Stimulated activated effector memory CD8-positive, alpha-beta T cell treated with anti-CD3 and anti-CD28 coated beads, Interleukin-12 subunit alpha, Interleukin-12 subunit beta, amount 100 ng/mL, for 72 hours (primary cell): ENCODE results near the gene TGM1.

Source experiments
- ATAC-seq: fragments of 150-1000 bp; cut with Tn5 transposase; 2 replicates; pipeline ENCODE4 v1.10.0; 2021
- DNase-seq, 2 donors: peaks; one replicate each; pipeline ENCODE4 v3.0.0; 2021 to 2022; ENCODE audit warnings: low spot score in 2 of 2
- H3K27ac Mint-ChIP-seq: one replicate; pipeline ENCODE4 v1.8.0; 2022; ENCODE audit warnings: mild to moderate bottlenecking, mixed read lengths
- H3K36me3 Mint-ChIP-seq: one replicate; pipeline ENCODE4 v1.8.0; 2022; ENCODE audit warnings: mild to moderate bottlenecking, mixed read lengths
- H3K4me1 Mint-ChIP-seq: one replicate; pipeline ENCODE4 v1.8.0; 2022; ENCODE audit warnings: mixed read lengths
- H3K4me3 Mint-ChIP-seq: one replicate; pipeline ENCODE4 v1.8.0; 2022; ENCODE audit warnings: mild to moderate bottlenecking, mixed read lengths
- H3K9me3 Mint-ChIP-seq: one replicate; pipeline ENCODE4 v1.8.0; 2022; ENCODE audit warnings: mixed read lengths

The TGM1 gene

GRCh38 chr14:24262821-24263733 is at the start of gene TGM1:
TGM1 (minus strand) TSS chr14:24263177; CDS start chr14:24262352, 825 bp downstream.
- Mint-ChIP-seq H3K36me3 (peaks cover 8% of the 10 kb centered on the region), H3K27ac (peak within 1 kb of the TSS; percentile 68), H3K9me3 (no peaks in the 10 kb centered on the region), H3K4me3 (no peak within 1 kb of the TSS), H3K4me1 (peaks cover 14% of the 10 kb centered on the region)
- no peak for DNase-seq
- ATAC-seq = peak; percentile 11

DNA sequence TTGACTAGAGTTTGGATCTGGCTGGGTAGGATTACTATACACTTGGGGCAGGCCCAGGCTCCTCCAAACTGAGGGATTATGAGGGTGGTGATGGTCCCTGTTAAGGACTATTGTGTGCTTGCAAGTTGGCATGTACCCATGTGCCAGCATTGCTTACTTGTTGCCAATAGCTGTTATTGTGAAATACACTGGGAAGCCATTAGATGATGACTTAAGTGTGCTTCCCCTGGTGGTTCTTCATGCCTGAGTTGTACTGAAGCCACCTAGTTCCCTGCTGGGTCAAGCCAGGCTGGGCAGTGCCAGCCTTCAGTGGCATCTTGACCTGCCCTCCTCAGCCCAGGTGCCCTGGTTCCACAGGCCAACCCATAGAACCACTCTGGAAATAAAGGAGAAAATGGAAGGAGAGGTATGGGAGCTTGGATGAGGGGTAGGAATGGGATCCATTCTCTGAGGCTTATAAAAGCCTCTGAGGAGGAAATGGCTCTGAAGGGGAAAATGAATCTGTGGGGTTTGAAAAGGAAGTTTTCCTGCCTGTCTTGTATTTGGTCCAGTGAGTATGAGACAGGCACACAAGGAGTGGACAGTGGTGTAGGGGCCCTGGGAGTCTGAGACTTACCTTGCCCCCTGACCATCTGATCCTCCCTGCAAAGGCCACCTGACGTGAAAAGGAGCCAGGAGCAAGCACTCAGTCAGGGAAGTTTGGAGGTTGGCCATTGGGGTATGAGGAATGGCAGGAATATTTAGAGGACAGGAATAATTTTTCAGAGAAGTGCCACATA is 49.0 kb upstream of the TGM1 start:
- DNase-seq = no peak
- H3K9me3 Mint-ChIP-seq = no peaks in the 10 kb centered on the region
- H3K4me3 Mint-ChIP-seq = peak overlapping the region; percentile 80
- peaks cover 78% of the 10 kb centered on the region for H3K4me1 Mint-ChIP-seq
- H3K27ac Mint-ChIP-seq = peak overlapping the region; percentile 92
- peaks cover 32% of the 10 kb centered on the region for H3K36me3 Mint-ChIP-seq
- no peak for ATAC-seq

DNA sequence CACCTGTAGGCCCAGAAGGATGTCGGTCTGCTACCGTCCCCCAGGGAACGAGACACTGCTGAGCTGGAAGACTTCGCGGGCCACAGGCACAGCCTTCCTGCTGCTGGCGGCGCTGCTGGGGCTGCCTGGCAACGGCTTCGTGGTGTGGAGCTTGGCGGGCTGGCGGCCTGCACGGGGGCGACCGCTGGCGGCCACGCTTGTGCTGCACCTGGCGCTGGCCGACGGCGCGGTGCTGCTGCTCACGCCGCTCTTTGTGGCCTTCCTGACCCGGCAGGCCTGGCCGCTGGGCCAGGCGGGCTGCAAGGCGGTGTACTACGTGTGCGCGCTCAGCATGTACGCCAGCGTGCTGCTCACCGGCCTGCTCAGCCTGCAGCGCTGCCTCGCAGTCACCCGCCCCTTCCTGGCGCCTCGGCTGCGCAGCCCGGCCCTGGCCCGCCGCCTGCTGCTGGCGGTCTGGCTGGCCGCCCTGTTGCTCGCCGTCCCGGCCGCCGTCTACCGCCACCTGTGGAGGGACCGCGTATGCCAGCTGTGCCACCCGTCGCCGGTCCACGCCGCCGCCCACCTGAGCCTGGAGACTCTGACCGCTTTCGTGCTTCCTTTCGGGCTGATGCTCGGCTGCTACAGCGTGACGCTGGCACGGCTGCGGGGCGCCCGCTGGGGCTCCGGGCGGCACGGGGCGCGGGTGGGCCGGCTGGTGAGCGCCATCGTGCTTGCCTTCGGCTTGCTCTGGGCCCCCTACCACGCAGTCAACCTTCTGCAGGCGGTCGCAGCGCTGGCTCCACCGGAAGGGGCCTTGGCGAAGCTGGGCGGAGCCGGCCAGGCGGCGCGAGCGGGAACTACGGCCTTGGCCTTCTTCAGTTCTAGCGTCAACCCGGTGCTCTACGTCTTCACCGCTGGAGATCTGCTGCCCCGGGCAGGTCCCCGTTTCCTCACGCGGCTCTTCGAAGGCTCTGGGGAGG is 47.9 kb upstream of the TGM1 start, which contains the start of gene LTB4R:
Gene LTB4R (plus strand): TSS at position 857 of the 959 bp plus-strand sequence. CDS start 4,150 bp downstream, outside the sequence.
- Mint-ChIP-seq H3K4me1 (peaks cover 77% of the 10 kb centered on the region), H3K4me3 (peak within 1 kb of the TSS; percentile 80), H3K27ac (peak within 1 kb of the TSS; percentile 92), H3K9me3 (no peaks in the 10 kb centered on the region), H3K36me3 (peaks cover 43% of the 10 kb centered on the region)
- ATAC-seq = peak; percentile 89
- DNase-seq = peak; percentile 56 to 85

GRCh38 chr14:24310265-24310645 is 47.3 kb upstream of the TGM1 start:
- no peak for DNase-seq
- Mint-ChIP-seq H3K27ac (peak overlapping the region; percentile 84), H3K4me1 (peaks cover 71% of the 10 kb centered on the region), H3K9me3 (no peaks in the 10 kb centered on the region), H3K4me3 (peak overlapping the region; percentile 80), H3K36me3 (peaks cover 50% of the 10 kb centered on the region)
- ATAC-seq = no peak

DNA sequence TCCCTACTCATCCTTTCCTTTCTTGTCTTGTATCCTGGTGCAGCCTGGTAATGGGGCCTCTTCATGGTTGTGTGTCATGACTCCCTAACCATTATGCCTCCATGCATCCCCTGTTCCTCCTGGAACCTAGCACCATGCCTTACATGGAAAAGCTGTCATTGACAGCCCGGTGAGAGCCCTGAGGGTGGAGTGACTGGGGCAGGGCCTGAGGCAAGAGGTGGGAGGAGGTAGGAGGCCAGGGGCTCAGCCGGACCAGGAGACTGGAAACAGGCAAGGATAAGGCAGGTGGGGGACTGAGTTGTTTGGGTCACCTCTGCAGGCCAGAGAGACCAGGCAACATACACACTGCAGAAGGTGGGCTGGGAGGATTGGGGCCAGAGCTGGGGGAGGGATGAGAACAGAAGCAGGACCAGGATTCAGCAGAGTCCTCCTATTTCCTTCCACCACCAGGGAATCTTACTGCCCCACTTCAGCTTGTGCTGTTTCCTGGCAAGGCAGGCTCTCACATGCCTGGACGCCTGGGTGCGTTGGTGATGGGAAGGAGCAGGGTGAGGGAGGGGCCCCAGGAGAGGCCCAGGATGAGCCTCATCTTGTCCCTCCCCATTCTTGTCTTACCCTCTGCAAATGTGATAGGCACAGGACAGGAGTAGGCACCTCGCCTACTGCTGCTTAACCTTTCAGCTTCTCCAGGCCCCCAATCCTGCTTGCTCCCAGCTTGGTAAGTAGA is 46.7 kb upstream of the TGM1 start, which contains the start of gene LTB4R2:
Gene LTB4R2 (plus strand): TSS at position 603 of the 727 bp plus-strand sequence. CDS start 525 bp downstream, outside the sequence.
- H3K4me1 Mint-ChIP-seq = peaks cover 72% of the 10 kb centered on the region
- ATAC-seq = no peak
- peaks cover 55% of the 10 kb centered on the region for H3K36me3 Mint-ChIP-seq
- H3K9me3 Mint-ChIP-seq = no peaks in the 10 kb centered on the region
- DNase-seq = no peak
- peak within 1 kb of the TSS; percentile 80 for H3K4me3 Mint-ChIP-seq
- H3K27ac Mint-ChIP-seq = peak within 1 kb of the TSS; percentile 84

DNA sequence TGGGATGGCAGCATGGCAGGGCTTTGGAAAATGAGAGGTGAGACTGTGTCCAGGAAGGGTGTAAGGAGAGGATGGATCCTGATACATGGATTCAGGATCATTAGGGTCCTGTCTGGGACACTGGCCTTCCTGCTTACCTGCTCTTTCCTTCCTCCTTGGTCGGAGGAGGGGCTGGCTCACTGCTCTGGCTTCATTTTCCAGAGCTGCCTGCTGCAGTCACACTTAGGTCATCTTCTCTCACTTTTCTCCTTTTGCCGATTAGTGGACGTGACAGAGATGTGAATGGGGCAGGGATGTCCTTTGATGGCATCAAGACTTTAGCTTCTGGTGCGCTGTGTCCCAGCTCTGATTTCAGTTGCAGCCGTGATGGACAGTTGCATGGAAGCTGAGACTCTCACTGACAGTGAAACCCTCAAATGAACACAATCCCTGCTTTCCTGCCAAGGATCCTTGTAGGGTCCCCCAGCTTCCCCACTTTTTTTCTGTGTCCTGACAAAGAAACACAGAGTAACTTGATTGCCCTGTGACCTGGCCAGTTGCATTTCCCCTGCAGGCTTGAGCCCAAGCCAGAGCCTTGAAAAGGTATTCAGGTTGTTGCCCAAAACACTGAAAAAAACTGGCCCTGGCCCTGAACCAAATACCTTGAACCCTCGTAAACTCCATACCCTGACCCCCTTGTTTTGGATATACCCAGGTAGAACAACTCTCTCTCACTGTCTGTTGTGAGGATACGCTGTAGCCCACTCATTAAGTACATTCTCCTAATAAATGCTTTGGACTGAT is 45.6 kb upstream of the TGM1 start:
- no peak for ATAC-seq
- Mint-ChIP-seq H3K27ac (peak overlapping the region; percentile 84), H3K36me3 (peaks cover 67% of the 10 kb centered on the region), H3K4me1 (peaks cover 60% of the 10 kb centered on the region), H3K9me3 (no peaks in the 10 kb centered on the region), H3K4me3 (peak overlapping the region; percentile 13)
- no peak for DNase-seq

- Mint-ChIP-seq H3K4me1 (peaks cover 53% of the 10 kb centered on the region), H3K27ac (peak within 1 kb of the TSS; percentile 84), H3K36me3 (peaks cover 75% of the 10 kb centered on the region), H3K9me3 (no peaks in the 10 kb centered on the region), H3K4me3 (peak within 1 kb of the TSS; percentile 13)
- ATAC-seq (no peak), DNase-seq (peak in 1 of 2 donors; percentile 76)
Observed at GRCh38 chr14:24307575-24308341, 44.8 kb upstream of the TGM1 start, which contains the start of gene CIDEB. CIDEB (minus strand) TSS chr14:24307977; CDS start chr14:24307858, 119 bp downstream.

DNA sequence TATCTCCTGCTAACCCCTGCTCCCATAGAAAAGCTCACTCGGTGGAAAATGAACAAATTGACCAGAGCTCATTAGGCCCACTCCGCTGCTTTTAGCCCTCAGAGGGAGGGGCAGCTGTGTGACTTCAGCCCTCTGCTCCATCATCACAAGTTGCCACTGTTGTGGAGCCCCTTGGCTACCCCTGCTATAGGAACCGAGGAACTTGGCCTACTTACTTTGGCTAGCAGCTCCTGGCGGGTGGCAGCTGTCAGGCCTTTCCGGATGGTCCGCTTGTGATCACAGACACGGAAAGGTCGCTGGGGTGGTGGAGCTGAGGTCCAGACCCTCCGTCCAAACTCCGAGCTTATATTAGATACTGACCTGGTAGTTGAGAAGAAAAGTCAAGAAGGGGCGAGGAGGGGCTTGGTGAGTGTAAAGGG is 44.2 kb upstream of the TGM1 start:
- DNase-seq = no peak
- Mint-ChIP-seq H3K27ac (peak overlapping the region; percentile 69), H3K4me3 (no peak overlapping the region), H3K4me1 (peaks cover 49% of the 10 kb centered on the region), H3K36me3 (peaks cover 77% of the 10 kb centered on the region), H3K9me3 (no peaks in the 10 kb centered on the region)
- ATAC-seq = no peak

DNA sequence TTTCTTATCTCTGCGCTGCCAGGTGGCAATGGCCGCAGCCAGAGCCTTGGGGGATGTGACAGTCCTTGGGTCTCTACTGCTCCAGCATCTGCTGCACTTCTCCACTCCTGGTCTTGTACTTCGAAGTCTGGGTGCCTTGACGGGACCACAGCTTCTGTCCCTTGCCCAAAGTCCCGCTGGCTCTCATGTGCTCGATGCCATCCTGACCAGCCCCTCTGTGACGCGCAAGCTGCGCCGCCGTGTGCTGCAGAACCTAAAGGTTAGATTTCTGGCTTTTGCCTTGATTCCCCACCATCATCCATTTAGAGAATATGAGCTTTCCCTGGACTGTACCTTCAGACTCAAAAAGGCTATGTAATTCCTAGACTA is 41.0 kb upstream of the TGM1 start:
- H3K4me3 Mint-ChIP-seq = no peak overlapping the region
- peaks cover 48% of the 10 kb centered on the region for H3K4me1 Mint-ChIP-seq
- ATAC-seq (no peak), DNase-seq (no peak)
- H3K27ac Mint-ChIP-seq = no peak overlapping the region
- no peaks in the 10 kb centered on the region for H3K9me3 Mint-ChIP-seq
- H3K36me3 Mint-ChIP-seq = peaks cover 92% of the 10 kb centered on the region

DNA sequence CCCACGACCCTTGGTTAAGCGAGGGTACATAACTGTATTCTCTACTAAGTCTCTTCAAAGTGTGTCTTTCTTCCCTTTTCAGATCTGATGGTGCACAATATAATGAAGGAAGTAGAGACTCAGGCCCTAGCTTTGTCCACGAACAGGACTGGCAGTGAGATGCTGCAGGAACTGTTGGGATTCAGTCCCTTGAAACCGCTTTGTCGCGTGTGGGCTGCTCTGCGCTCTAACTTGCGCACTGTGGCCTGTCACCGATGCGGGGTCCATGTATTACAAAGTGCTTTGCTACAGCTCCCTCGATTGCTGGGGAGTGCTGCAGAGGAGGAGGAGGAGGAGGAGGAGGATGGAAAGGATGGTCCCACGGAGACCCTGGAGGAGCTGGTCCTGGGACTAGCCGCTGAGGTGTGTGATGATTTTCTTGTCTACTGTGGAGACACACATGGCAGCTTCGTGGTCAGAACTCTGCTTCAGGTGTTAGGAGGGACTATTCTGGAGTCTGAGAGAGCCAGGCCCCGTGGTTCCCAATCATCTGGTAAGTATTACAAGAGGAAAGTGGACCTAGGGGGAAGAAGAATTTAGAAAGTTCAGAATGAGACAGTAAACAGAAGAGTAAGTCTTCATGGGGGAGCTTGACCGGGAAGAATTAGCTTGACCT is 37.5 kb upstream of the TGM1 start:
- peaks cover 76% of the 10 kb centered on the region for H3K36me3 Mint-ChIP-seq
- no peak for DNase-seq
- H3K27ac Mint-ChIP-seq = peak overlapping the region; percentile 91
- H3K9me3 Mint-ChIP-seq = no peaks in the 10 kb centered on the region
- ATAC-seq = no peak
- H3K4me3 Mint-ChIP-seq = peak overlapping the region; percentile 87
- H3K4me1 Mint-ChIP-seq = peaks cover 59% of the 10 kb centered on the region

DNA sequence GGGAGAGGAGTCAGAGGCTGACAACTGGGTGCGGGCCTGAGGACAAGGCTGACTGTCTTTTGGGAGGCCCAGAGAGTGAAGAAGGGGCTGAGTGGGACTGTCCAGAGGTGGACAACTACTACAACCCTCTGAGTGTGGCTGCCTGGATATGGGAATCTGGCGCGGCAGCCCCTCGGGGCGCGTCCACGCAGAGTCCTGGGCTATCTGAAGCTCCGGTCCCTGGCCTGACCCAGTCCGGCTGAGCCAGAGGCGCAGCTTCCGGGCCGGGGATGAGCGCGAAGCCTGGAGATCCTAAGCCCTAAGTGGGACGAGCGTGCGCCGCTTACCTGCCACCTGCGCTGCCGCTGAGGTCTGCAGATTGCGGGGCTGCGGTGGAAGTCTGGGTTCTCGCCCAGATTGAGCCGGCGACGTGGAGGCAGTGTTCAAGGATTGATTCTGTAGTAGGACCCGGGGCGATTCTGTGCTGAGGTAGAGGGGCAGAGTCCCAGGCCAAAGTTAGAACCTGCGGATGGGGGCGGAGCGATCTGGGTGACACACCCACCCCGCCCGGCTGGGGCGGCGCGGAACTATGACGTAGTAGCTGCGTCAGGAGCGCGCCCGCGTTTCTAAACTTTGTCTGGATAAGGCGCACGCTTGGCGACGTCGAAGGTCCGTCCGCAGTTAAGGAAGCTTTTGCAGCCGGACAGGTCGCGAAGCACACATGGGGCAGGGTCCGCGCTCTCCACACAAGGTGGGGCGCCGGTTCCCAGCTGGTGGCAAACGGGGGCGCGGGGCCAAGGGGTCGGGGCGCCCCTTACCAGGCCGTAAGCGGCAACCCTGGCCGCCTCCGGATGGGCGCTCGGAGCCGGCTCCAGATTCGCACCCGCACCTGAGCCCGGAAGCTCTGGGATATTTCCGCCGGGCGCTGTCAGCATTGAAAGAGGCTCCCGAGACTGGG is 36.5 kb upstream of the TGM1 start, which contains the start of the genes DHRS1 and NOP9:
Gene DHRS1 (minus strand): TSS at position 526 of the 937 bp plus-strand sequence. CDS start 674 bp downstream, outside the sequence.
Gene NOP9 (plus strand): TSS at position 596 of the 937 bp plus-strand sequence. CDS start 105 bp downstream, at position 701.
- H3K4me1 Mint-ChIP-seq = peaks cover 53% of the 10 kb centered on the region
- H3K4me3 Mint-ChIP-seq = peak within 1 kb of the TSS; percentile 87
- peak within 1 kb of the TSS; percentile 91 for H3K27ac Mint-ChIP-seq
- no peaks in the 10 kb centered on the region for H3K9me3 Mint-ChIP-seq
- H3K36me3 Mint-ChIP-seq = peaks cover 75% of the 10 kb centered on the region
- ATAC-seq = peak; percentile 85
- DNase-seq = peak; percentile 96
